Sigmoid colon (tissue), 4 donors: ENCODE results near the gene MDFI.

ENCODE experiments used
- POLR2A ChIP-seq, 2 donors: fragments of 450-650 bp; IDR thresholded peaks; one replicate each; pipeline ENCODE4 v1.6.1; 2016; ENCODE audit warnings: antibody characterized with exemption in 2 of 2, mild to moderate bottlenecking in 2 of 2, moderate library complexity in 2 of 2
- POLR2AphosphoS5 ChIP-seq, 4 donors: sonication (generic); formaldehyde crosslinking; IDR thresholded peaks; one replicate each; pipeline ENCODE4 v1.6.1; 2017; ENCODE audit warnings: antibody characterized with exemption in 4 of 4
- TF ChIP-seq, protein P1 (sequence below), 4 experiments: fragments of 450-650 bp in 3 of 4; fragments of 200-600 bp in 1 of 4; IDR thresholded peaks; one replicate each; pipeline ENCODE4 v1.5.1; 2016 to 2019; ENCODE audit warnings: antibody characterized with exemption in 4 of 4, mild to moderate bottlenecking in 3 of 4, moderate library complexity in 2 of 4

DNA sequence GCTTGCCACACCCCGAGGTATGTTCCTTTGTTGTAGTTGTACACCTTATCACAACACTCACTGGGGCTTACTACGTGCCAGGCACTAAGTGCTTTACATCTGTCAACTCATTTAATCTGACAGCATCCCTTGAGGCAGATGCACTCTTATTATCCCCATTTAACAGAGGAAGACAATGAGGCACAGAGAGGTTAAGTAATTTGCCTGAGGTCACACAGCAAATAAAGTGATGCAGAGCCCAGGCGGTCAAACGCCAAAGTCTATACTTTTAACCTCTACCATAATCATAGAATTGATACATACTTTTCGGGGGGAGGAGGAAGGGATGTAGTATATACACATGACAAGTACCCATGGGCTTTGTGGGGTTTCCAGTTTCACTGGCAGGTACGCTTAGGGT lies 37.7 kb downstream of the MDFI start:
- TF ChIP-seq, protein P1, sequence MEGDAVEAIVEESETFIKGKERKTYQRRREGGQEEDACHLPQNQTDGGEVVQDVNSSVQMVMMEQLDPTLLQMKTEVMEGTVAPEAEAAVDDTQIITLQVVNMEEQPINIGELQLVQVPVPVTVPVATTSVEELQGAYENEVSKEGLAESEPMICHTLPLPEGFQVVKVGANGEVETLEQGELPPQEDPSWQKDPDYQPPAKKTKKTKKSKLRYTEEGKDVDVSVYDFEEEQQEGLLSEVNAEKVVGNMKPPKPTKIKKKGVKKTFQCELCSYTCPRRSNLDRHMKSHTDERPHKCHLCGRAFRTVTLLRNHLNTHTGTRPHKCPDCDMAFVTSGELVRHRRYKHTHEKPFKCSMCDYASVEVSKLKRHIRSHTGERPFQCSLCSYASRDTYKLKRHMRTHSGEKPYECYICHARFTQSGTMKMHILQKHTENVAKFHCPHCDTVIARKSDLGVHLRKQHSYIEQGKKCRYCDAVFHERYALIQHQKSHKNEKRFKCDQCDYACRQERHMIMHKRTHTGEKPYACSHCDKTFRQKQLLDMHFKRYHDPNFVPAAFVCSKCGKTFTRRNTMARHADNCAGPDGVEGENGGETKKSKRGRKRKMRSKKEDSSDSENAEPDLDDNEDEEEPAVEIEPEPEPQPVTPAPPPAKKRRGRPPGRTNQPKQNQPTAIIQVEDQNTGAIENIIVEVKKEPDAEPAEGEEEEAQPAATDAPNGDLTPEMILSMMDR (IDR thresholded peaks at IDR 0.05): no peak
- TF ChIP-seq POLR2A (IDR thresholded peaks at IDR 0.05) (no peak), POLR2AphosphoS5 (IDR thresholded peaks at IDR 0.05) (no peak)
